22Rv1 (cell line): Measurements from ENCODE around the gene PLPP6.

Experiments used
- CTCF ChIP-seq: fragments of 450-650 bp; IDR thresholded peaks from 2 replicates; pipeline ENCODE4 v1.5.1; 2017; ENCODE audit warnings: mild to moderate bottlenecking
- ZFX ChIP-seq: fragments of 450-650 bp; IDR thresholded peaks from 2 replicates; pipeline ENCODE4 v1.6.1; 2017; ENCODE audit warnings: antibody characterized with exemption, borderline replicate concordance

- TF ChIP-seq CTCF (no peak), ZFX (no peak)
Measured at GRCh38 chr9:4669890-4670289, 7.8 kb downstream of the PLPP6 start.
